HG02852 (cell line): ENCODE data around the gene FKBP15.
"Not testable (repeated sequence)": the region's sequence is repeated elsewhere in the genome, so short reads cannot be mapped to it uniquely, and the experiment has no call there.

Source experiments
- ATAC-seq: cut with Tn5 transposase; IDR thresholded peaks from one replicate; pipeline ENCODE4 v1.9.1; 2021; ENCODE audit warnings: mild to moderate bottlenecking, moderate library complexity; ENCODE audit not compliant: unreplicated experiment

FKBP15 gene

DNA sequence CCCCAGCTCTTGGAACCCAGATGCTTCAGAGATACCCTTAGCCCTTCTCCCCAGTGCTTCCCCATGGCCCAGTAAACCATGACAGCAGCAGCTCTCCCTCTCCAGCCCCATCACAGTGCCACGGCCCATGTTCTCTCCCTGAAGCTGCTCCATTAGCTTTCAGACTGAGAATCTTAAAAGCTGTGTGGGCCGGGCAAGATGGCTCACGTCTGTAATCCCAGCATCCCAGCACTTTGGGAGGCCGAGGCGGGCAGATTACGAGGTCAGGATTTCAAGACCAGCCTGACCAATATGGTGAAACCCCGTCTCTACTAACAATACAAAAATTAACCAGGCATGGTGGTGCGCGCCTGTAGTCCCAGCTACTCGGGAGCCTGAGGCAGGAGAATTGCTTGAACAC lies 71.5 kb downstream of the FKBP15 start:
- ATAC-seq: not testable (repeated sequence)

DNA sequence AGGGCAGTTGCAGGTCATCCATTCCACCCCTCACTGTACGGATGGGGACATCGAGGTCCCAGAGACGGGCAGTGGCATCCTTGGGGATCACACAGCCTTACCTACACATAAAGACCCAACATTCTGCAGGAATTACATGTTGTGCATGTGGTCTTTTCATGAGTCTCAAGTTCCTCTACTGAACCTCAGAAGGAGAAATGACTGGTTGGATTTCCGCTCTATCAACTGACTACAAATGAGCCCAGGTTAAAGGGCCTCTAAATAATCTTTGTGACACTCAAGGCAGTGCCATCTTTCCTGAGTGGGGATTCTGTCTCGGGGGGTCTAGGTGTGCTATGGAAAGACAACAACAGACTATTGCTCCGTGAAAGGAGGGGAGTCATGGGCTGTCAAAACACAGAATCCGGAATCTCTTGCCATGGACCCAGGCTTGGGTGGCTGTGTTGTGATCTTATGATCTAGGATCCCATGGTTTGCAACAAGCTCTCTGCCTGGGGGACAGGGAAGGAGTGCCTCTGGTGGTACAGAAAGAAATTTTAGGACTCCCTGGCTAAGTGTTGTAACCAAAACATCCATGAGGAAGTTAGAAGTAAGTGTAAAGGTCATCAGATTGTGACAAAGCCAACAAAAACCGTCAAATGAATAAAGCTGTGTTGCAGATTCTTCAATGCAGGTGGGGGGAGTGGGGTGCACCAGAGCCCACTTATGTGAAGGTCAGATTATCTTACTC lies 72.1 kb downstream of the FKBP15 start:
- no peak for ATAC-seq

DNA sequence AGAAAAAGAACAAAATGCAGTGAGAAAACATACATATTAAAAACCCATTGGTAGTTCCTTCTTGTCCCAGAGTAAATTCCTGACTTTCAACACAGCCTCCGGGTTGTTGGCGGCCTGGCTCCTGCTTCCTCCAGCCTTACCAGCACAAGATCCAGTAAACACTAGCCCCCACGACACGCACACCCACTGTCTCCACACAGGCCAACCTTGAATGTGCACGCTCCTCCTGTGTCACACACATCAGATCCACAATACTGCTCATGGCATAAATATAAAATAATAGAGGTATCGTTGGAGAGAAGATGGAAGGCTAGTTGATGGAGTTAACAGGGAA lies 72.7 kb downstream of the FKBP15 start:
- no peak for ATAC-seq

DNA sequence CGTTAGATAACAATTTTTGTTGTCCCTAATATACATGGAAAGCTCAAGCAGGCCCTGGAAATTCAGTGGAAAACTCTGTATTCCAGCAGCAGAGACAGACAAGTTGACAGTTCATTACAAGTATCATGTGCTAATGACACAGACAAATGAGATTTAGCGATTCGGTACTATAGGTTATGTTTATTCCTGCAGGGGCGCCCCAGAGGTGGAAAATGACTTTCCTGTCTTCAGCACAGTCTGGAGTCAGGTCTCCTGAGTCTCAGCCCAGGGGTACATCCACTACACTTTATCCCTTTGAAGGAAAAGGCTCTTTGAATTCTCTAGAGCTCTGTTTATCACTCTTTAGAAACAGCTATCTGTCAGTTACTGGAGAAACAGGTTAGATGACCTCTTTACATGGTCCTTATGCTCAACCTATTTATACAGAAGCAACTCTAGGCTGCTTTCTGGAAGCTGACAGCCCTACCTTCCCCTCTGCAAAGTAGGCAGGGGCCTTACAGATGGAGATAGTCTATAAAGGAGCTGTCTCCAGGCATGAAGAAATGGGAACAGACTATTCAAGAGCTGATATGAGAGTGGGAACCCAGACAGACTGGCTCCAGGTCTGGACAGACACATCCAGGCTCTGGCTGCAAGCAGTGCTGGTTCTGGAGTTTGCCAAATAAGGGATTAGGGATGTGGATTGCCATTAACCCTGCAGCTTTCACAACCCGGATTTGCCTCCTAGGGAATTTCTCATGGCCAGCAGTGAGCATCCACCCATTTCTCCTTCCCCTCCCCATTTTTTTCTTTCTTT lies 77.4 kb downstream of the FKBP15 start:
- no peak for ATAC-seq

DNA sequence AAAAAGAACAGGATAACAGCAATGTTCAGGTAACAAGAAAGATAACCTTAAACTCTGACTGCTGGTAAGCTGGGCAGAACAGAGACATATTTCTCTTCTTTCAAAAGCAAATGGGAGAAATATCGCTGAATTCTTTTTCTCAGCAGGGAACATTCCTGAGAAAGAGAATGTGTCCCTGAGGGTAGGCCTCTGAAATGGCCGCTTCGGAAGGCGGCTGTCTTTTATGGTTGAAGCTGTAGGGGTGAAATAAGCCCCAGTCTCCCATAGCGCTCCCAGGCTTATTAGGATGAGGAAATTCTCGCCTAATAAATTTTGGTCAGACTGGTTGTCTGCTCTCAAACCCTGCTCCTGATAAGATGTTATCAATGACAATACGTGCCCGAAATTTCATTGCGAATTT lies 80.2 kb downstream of the FKBP15 start:
- ATAC-seq: not testable (repeated sequence)

DNA sequence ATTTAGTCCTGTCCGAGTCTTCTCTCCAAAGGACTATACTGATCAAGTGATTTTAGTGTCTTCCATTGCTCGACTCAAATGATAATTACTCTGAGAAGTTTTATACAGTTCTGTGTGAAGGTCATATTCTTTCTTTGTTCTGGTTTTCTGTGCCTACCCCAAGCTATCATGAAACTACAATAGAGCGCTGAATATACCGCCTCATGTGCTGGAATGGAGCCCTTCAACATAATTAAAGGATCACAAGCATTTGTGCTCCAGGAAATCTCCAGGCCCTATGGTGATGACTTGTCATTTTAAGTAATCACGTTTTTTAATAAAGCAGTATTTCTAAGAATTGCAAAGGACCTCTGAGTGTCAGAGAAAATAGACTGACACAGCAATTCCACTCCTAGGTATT lies 81.1 kb downstream of the FKBP15 start:
- no peak for ATAC-seq

DNA sequence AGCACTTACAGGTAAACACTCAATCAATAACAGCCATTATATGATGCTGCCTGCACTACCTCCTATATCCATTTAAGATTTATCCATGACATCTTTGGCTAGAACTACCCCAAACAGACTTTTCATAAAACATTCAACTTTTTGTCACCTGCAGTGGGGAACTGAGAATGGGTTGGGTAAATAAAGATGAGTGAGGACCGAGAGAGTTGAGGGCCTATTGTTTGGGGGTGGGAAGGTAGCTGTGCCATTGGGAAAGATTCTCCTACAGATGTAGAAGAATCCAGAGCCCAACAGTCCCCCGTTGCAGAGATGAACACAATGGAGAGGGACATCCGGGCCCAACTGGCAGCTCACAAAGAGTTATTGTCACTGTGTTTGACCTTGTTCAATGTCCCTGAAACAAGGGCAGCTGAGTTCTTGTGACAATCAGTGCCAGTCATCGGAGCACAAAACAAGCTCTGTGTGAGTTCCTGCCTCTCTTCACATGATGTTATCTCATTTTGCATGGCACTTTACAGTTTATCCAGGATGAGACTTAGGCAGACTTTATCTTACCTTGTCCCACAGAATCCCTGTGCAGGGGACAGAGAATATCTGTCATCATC lies 81.8 kb downstream of the FKBP15 start:
- no peak for ATAC-seq

DNA sequence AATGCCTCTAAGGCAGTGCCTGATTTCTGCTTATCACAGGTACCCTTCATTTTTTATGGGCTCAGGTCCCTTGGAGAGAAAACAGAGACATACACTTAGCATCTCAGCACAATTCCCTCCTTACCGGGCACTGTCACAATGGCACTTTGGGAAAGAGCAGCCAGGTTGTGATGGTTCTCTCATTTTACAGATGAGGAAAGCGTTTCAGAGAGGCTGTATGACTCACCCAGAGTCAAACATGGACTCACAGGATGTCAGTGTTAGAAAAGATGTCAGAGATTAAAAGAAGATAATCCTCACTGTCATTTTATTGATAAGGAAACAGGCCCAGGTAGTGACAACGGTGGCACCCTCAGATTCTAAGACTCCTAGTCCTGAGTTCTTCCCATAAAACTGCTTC lies 82.3 kb downstream of the FKBP15 start:
- ATAC-seq: no peak

DNA sequence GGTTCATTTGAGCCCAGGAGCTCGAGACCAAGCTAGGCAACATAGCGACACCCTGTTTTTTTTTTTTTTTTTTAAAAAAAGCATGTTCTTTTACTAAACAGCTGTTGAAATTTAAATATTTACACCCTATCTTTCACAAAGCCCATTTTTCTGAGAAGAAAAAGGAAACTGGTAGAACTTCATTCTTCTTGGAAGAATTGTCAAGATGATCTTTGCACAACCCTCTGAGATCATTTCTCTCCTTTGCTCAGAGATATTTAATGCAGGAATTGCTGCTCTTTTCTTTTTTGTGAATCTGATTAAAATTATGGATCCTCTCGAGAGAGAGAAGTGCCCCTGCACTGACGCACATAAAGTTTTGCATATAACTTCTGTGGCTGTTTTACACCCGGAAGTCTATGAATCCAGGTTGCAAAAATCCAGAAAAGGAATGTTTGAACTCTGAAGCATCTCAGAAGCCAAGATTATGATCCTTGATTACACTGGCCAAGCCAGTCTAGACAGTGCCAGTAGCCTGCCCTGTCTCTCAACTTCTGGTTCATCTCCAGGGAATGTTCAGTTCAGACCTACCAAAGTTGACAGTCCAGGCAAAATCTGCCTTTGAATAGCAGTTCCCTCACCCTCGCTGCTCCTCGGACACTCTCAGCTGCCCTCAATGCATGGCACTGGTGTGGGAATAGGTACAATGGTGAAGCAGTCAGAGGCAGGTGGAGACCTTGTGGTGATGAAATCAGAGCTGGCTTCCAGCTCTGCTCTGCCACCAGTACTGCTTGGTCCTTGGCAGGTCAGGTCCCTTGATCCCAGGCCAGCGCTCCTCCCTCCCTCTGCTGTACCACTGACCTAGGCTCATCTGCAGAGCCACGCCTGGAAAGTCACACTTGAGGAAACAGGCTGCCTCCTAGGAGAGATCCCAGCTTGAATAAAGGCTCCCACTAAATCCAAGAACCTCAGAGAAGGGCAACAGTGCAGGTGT lies 83.6 kb downstream of the FKBP15 start:
- no peak for ATAC-seq

DNA sequence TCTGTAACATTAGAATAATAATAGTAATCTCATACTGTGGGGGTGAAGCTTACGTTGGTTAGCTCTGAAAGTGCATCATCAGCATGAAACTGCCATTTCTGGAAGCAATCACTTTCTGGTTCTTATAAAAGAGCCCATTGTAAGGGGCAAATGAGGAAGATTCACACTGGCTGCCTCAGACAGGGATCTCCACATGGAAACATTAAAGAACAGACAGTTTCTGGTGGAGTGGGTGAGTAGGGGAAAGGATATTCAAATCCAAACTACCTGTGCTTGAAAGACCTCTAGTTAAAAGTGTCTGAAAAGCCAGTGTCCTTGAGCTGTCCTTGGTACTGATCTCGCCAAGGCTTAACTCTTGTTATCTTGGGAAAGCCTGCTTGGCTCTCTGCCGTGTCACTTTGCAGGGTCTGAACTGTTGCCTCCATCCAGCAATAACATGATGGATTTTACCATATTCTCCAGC lies 89.4 kb downstream of the FKBP15 start:
- no peak for ATAC-seq

DNA sequence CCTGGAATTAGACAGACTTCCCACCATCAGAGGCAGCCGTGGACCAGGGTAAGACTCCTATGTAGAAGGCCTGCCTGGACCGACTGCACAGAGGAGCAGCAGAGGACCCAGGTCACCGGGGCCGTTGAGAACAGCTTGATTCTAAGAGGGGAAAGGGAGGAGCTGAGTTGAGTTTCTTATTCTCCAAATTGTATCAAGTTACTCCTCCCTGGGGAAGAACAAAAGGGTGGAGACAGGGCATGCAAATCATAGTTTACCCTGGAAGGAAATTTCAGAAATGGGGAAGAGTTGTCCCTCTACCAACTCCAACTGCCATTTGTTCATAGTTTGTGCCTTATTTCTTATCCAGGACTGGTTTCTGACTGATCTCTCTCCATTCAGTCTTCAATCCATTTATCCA lies 91.2 kb downstream of the FKBP15 start:
- ATAC-seq: no peak

DNA sequence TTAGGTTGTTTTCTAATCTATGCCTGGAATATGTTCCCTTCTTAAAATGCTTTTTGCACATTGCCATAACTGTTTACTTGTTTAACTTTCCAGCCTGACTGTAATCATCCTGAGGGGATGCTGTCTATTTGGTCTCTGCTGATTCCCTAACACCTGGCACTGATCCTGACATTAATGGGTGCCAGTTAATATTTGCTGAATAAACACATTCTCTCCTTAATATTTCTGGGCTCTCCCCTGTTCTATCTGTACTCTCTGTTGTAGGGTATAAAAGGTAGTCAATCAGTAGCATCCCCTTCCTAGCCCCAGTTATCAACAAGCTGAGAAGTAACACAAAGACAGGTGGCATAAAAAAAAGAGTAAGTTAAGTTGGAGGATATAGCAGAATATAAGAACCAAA lies 91.6 kb downstream of the FKBP15 start:
- ATAC-seq: no peak

DNA sequence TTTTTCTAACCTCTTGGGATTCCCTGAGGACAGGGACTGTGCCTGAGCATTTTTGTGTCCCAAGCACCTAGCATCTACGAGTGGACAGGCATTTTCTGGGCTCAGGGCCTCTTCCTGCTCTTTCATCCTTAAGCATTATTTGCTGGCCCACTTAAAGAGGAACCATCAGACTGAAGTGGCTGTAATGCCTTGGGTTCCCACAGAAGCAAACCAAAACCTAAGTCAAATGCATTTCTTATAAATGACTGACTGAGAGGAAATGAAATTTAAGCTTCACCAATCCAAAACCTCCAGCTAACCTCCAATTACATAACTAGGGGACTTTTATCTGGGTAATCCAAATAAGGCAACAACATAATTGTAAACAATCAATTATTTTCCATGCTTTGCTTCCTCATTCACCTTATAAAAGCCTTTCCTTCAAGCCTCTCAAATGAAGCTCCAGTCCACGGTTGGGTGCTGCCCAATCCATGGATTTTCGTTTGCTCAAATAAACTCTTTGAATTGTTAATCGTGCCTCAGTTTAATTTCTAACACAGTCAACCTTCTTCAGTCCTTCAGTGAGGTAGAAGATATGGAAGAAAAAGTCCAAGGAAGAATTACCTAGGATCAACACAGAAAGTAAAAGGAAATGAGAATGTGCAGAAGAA lies 95.6 kb downstream of the FKBP15 start:
- ATAC-seq: no peak

DNA sequence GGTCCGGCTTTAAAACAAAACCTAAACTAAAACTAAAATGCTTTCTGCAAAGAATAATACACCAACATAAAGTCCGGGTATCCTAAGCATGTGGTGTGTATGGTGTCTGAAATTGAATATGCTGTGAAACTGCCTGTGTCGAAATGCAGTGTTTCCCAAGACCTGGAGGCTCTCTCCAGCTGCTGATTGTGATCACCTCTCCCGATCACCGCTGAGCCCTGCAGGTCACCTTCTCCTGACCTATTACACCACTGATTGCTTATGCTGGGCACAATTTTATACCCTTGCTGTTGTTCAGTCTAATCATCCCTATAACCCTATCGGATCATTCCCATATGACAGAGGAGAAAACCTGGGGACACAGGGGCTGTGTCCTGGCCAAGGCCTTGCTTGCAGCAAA lies 102.2 kb downstream of the FKBP15 start:
- not testable (repeated sequence) for ATAC-seq
